Choroid plexus epithelial cell (primary cell): Measurements from ENCODE around the gene LIPK.
"Not testable (repeated sequence)": the region's sequence is repeated elsewhere in the genome, so short reads cannot be mapped to it uniquely, and the experiment has no call there.

Experiments used
- DNase-seq: peaks from one replicate; pipeline ENCODE4 v3.0.0-alpha.2; 2010; ENCODE audit warnings: low read depth
- H3K4me3 ChIP-seq: 2 replicates; pipeline ENCODE4 v1.5.1; 2011; ENCODE audit warnings: low read depth, mild to moderate bottlenecking, control low read depth, low read length, moderate library complexity
- TF ChIP-seq, protein P1 (sequence below): conservative IDR thresholded peaks from 2 replicates; pipeline ENCODE4 v1.5.1; 2011; ENCODE audit warnings: low read depth, mild to moderate bottlenecking, control low read depth, inconsistent platforms, low read length, moderate library complexity

LIPK gene

DNA sequence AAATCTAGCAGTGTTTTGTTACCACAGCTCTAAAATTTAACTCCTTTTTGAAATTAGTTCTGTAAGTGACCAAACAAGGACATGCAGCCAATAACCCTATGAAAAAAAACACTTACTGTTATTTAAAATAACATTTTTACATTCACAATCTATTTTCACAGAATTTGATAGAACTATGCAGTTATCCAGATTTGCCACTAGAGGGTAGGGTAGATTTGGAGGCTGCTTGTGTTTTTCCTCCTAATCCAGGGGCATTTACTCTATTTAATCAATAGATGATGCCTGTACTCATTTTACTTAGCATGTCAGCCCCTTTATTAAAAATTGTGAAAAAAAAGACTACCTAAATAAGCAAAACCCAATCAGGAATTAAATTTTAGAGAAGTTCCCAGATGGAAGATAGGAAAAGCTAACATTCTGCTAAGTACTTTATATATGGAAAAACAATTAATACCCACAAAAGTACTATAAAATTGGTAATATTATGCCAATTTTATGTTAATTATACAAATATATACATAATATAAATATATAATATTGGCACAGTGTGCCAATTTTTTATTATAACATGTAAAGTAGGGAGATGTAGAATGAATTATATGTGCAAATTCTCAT lies 18.1 kb upstream of the LIPK start:
- DNase-seq: peak; percentile 61
- no peak overlapping the region for H3K4me3 ChIP-seq
- TF ChIP-seq, protein P1, sequence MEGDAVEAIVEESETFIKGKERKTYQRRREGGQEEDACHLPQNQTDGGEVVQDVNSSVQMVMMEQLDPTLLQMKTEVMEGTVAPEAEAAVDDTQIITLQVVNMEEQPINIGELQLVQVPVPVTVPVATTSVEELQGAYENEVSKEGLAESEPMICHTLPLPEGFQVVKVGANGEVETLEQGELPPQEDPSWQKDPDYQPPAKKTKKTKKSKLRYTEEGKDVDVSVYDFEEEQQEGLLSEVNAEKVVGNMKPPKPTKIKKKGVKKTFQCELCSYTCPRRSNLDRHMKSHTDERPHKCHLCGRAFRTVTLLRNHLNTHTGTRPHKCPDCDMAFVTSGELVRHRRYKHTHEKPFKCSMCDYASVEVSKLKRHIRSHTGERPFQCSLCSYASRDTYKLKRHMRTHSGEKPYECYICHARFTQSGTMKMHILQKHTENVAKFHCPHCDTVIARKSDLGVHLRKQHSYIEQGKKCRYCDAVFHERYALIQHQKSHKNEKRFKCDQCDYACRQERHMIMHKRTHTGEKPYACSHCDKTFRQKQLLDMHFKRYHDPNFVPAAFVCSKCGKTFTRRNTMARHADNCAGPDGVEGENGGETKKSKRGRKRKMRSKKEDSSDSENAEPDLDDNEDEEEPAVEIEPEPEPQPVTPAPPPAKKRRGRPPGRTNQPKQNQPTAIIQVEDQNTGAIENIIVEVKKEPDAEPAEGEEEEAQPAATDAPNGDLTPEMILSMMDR: peak; percentile 79

DNA sequence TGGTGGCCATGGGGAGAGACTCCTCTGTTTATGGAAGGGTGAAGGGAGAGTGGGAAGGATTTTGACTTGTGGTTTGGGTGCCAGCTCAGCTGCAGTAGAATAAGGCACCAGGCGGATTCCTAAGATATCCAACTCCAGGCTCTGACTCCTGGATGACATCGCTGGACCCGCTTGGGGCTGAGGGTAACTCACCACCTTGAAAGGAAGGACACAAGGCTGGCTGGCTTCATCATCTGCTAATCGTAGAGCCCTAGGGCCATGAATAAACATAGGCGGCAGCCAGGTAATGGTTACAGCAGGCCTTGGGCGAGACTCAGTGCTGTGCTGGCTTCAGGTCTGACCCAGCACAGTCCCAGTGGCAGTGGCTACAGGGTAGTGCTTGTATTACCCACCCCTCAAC lies 16.7 kb upstream of the LIPK start:
- H3K4me3 ChIP-seq: no peak overlapping the region
- TF ChIP-seq, protein P1: no peak
- no peak for DNase-seq

DNA sequence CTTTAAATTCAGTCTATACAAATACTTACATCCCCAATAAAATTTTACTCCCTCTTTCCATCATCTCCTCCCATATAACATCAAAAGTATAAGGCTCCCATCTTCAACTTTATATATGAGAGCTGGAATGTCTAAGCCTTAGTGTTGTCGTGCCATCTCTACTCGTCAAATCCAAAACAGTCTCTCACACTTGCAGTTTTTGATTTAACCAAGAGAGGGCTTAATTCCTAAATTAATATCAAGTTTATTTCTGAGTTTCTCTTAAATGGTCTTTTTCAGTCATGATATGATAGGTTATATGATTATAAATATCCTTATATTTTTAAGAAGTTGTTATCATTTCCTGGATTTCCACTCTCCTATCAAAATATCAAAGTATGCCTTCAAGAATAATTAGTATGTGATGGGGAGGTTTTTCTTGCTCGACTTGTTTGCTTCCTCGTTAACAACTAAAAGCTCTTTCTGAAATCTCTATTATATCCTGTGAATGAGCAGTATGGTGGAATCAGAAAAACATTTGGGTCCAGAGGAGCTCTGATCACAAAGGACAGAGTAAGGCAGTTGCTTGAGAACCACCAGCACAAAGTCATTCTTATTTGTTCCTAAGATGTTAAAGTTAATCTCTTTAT lies 12.5 kb upstream of the LIPK start:
- TF ChIP-seq, protein P1: peak; percentile 44
- DNase-seq: peak; percentile 39
- no peak overlapping the region for H3K4me3 ChIP-seq

DNA sequence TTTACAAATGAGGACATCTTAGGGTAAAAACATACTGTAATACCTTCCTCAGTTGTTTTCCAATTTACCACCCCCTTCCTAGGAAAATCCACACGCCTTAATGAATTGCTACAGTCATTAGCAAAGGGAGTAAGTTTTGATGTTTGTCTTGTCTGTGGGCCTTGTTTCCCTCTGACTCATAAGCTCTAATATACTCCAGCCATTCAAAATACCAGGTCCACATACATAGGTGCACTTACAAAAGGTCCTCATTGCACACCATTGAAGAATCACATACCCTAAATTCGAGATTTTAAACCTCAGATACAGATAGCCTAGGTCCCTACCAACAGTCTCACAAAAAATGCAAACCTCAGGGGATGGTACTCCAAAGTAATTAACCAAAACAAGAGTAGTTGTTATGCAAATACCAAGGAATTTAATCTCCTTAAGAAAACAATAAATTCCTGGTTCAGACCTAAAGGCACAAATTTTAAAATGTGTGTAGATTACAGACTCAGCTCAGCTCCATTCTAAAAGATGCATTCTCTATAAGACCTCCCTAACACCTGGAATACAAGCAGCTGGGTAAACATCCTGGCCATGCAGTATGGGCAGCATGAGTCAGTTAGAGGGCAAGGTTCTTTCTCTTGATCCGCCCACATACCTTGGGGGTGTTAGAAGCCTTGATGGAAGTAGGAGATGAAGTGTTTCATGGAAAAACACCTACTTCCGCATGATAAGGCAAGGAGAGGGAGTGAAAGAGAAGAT lies 3.0 kb upstream of the LIPK start:
- H3K4me3 ChIP-seq: no peak overlapping the region
- TF ChIP-seq, protein P1: no peak
- DNase-seq: peak; percentile 44

DNA sequence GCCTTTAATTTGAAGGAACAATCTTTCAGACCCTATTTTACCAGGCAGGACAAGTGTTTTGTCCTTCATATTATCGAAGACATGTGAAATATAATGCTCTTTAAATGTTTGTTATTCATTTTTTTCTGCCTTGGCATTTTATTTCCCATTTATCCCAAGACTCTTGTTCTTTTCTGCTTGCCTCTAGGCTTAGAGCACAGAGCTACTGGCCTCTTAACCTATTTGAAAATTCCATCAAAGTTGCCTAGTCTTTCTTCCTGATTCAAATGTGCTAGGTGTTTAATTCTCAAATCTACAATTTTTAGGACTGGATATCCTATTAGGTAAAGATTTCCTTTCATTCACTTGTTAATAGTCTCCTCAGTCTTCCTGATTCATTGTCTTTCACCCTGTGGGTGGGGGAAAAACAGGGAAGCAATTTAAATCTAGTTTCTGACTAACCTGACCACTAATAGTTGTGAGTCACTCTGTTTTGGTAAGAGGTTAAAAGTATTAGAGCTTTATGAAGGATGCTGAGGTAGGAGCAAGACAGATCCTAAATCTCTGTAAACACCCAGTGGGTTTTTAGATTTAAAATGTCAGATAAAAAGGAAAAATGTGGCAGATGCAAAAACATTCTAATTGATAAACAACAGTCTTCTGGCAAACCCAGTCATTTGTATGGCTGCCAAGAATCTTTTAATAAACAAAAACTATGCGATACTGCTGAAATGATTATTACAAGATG lies 1.5 kb downstream of the LIPK start:
- DNase-seq: peak; percentile 71

DNA sequence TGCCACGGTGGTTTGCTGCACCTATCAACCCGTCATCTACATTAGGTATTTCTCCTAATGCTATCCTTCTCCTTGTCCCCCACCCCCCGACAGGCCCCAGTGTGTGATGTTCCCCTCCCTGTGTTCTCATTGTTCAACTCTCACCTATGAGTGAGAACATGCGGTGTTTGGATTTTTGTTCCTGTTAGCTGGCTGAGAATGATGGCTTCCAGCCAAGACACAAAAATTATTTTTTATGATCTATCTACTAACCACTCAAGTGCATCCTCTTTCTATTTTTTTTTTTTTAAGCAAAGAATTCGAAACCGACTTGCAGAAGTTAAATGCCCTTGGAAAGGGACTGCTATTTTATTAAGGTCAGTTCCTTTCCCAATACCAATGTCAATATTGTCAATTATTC lies 3.3 kb downstream of the LIPK start:
- DNase-seq: peak; percentile 53

More for the DNA sequence above, 1.5 kb downstream of the LIPK start:
- TF ChIP-seq, protein P1: no peak
- H3K4me3 ChIP-seq: no peak overlapping the region

DNA sequence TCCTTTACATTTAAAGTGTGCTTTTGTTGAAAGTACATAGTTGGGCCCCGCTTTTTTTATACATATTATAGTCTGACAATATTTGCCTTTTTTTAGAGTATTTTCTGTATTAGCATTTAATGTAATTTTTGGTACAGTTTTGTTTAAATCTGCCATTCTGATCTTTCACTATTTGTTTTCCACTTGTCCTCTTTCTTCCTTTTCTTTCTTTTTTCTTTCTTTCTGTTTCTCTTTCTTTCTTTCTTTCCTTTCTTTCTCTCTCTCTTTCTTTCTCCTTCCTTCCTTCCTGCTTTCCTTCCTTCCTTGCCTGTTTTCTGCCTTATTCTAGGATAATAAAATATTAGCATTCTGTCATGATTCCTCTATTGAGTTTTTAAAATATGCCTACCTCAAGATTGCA lies 9.5 kb downstream of the LIPK start:
- TF ChIP-seq, protein P1: no peak
- H3K4me3 ChIP-seq: no peak overlapping the region
- DNase-seq: no peak

More for the DNA sequence above, 3.3 kb downstream of the LIPK start:
- H3K4me3 ChIP-seq: not testable (repeated sequence)
